NT2/D1 (cell line): ENCODE measurements around the gene AK5.

Source experiments
- DNase-seq: peaks from one replicate; pipeline ENCODE4 v3.0.0-alpha.2; 2011; ENCODE audit warnings: low read depth, low spot score
- H3K27me3 ChIP-seq: 2 replicates; pipeline ENCODE4 v1.6.0; 2011; ENCODE audit warnings: mild to moderate bottlenecking; ENCODE audit not compliant: insufficient read length, insufficient read depth
- H3K36me3 ChIP-seq: 2 replicates; pipeline ENCODE4 v1.6.1; 2011; ENCODE audit warnings: mild to moderate bottlenecking, low read length, mixed read lengths; ENCODE audit not compliant: insufficient read depth, insufficient read length
- H3K4me1 ChIP-seq: 2 replicates; pipeline ENCODE4 v1.5.1; 2011; ENCODE audit not compliant: insufficient read depth, insufficient read length
- H3K4me3 ChIP-seq: 2 replicates; pipeline ENCODE4 v1.5.1; 2011; ENCODE audit warnings: low read depth; ENCODE audit not compliant: insufficient read length
- H3K9ac ChIP-seq: 2 replicates; pipeline ENCODE4 v1.6.0; 2011; ENCODE audit warnings: low read depth; ENCODE audit not compliant: insufficient read length
- H3K9me3 ChIP-seq: 2 replicates; pipeline ENCODE4 v1.5.1; 2011; ENCODE audit warnings: mild to moderate bottlenecking, low read length; ENCODE audit not compliant: insufficient read depth
- SUZ12 ChIP-seq: IDR thresholded peaks from 2 replicates; pipeline ENCODE4 v1.6.1; 2011; ENCODE audit not compliant: insufficient read length, insufficient read depth; ENCODE audit errors: extremely low read depth
- YY1 ChIP-seq: IDR thresholded peaks from 2 replicates; pipeline ENCODE4 v1.6.1; 2011; ENCODE audit not compliant: insufficient read length, insufficient read depth
- ZNF274 ChIP-seq: IDR thresholded peaks from 2 replicates; pipeline ENCODE4 v1.6.1; 2011; ENCODE audit warnings: mild to moderate bottlenecking, low read depth, low read length

The AK5 gene

DNA sequence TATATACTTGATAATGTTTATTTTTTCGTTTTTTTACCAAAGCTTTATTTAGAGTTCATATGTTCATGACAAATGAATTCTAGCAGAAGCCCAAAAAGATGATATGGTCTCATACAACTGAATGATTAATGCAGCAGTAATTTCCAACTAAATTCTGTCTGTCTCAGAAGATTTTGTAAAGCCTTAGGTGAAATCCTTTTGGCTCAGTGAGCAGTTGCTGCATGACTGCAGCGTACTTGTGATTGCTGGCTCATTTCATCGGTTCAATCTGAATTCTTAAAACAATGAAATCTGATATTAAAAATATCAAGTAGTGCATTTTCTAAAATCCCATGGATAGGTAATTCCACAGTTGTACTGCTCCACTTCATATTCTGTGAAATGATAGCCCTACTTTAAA, 73.2 kb downstream of the AK5 start:
- DNase-seq: no peak
- no peaks in the 10 kb centered on the region for H3K36me3 ChIP-seq
- H3K4me3 ChIP-seq: no peak overlapping the region
- H3K9ac ChIP-seq: no peak overlapping the region
- no peaks in the 10 kb centered on the region for H3K4me1 ChIP-seq
- no peaks in the 10 kb centered on the region for H3K27me3 ChIP-seq
- no peaks in the 10 kb centered on the region for H3K9me3 ChIP-seq
- TF ChIP-seq SUZ12 (no peak), ZNF274 (no peak), YY1 (no peak)

DNA sequence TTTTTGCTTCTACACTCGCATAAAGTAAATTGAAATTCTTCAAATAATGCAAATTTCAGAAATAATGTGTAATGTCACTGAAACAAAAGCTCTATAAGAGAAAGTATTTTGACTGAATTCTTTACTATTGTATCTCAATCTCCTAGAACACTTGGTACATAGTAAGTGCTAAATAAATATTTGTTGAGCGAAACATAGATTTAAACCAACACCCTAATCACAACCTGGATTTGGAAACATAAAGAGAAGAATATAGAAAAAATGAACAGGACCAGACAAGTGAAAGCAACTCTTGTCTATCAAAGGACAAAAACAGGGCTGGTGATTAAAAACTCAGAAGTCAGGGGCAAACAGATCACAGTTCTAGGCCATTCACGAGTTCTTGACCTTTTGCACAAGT, 74.3 kb downstream of the AK5 start:
- TF ChIP-seq YY1 (no peak), ZNF274 (no peak), SUZ12 (no peak)
- Histone ChIP-seq H3K9ac (no peak overlapping the region), H3K27me3 (no peaks in the 10 kb centered on the region), H3K4me1 (no peaks in the 10 kb centered on the region), H3K36me3 (no peaks in the 10 kb centered on the region), H3K9me3 (no peaks in the 10 kb centered on the region), H3K4me3 (no peak overlapping the region)
- no peak for DNase-seq

DNA sequence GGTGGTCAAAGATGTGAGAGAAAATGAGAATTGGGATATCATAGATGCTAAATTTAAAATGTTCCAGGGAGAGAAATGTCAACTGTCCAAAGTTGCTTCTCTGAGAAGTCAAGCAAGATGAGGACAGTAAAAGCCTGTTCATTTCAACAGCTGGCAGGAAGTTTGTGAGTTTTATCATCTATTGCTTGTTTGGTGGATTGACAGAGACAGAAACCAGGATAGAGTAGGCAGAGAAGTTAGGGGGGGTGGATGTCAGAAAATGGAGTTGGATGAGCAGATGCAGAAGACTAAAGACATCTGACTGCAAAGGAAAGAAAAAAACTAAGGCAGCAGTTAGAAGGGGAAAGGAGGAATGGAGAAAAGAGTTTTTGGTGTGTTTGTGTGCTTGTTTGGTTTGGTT, 78.4 kb downstream of the AK5 start:
- Histone ChIP-seq H3K9me3 (no peaks in the 10 kb centered on the region), H3K27me3 (no peaks in the 10 kb centered on the region), H3K36me3 (no peaks in the 10 kb centered on the region), H3K4me1 (no peaks in the 10 kb centered on the region), H3K4me3 (no peak overlapping the region), H3K9ac (no peak overlapping the region)
- TF ChIP-seq YY1 (no peak), ZNF274 (no peak), SUZ12 (no peak)
- no peak for DNase-seq

DNA sequence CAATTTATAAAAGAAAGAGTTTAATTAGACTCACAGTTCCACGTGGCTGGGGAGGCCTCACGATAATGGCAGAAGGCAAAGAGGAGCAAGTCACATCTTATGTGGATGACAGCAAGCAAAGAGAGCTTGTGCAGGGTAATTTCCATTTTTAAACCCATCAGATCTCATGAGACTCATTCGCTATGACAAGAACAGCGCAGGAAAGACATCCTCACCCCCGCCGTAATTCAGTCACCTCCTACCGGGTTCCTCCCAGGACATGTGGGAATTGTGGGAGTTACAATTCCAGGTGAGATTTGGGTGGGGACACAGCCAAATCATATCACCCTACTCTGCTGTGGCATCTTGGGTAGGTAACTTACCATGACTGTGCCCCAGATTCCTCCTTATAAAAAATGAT, 79.8 kb downstream of the AK5 start:
- Histone ChIP-seq H3K27me3 (no peaks in the 10 kb centered on the region), H3K36me3 (no peaks in the 10 kb centered on the region), H3K4me1 (no peaks in the 10 kb centered on the region), H3K9me3 (no peaks in the 10 kb centered on the region), H3K4me3 (no peak overlapping the region), H3K9ac (no peak overlapping the region)
- TF ChIP-seq SUZ12: no peak
- no peak for TF ChIP-seq ZNF274
- no peak for TF ChIP-seq YY1
- no peak for DNase-seq

DNA sequence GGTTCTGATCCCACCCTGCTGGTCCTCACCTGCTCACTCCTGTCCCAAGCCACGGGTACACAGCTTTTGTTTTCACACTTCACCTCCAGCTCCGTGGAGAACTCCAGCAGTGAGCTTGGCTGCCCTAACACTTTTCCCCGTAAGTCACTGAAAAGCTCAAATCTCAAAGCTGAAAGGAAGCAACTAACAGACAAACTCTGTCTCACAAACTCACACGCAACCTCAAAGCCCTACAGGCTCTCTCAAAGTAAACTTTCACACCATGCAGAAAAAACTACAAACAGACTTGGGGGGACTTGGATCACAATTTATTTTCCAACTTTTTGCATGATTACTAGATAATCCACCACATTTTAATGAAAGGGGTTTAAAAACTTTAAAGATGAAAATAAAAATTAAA, 88.3 kb downstream of the AK5 start:
- no peaks in the 10 kb centered on the region for H3K27me3 ChIP-seq
- no peaks in the 10 kb centered on the region for H3K9me3 ChIP-seq
- no peak for DNase-seq
- H3K36me3 ChIP-seq: no peaks in the 10 kb centered on the region
- H3K9ac ChIP-seq: no peak overlapping the region
- H3K4me1 ChIP-seq: no peaks in the 10 kb centered on the region
- TF ChIP-seq SUZ12 (no peak), YY1 (no peak)
- H3K4me3 ChIP-seq: no peak overlapping the region

DNA sequence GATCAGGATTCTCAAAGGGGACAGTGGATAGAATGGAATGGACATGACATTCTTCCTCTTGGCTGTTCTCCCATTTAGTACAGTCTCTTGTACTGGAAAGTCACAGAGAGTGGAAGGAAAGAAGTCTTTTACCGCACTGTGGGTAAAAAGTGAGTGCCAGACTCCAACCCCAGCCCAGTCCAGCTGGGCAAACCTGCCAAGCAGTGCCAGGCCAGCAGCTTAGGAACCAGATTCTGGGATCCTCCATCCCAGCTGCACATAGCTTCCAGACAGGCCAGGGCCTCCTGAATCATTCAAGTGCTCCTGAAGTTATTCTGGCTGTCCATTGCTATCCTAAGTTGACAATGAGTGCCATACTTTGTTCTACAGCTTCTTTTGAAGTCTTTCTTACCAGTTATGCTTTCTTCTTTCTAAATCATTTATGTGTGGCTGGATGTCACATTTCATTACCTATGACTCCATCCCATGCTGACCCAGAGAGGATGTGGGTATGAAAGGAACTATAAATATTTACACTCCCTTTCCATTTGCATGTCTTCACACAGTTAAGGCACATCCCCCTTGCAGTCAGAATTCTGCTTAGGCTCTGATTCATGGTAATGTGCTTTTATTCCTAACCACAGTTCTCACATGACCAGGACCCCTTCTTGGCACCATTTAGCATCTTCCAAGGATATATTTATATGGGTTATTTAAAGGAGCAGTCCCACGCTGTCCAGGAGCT, 88.9 kb downstream of the AK5 start:
- no peaks in the 10 kb centered on the region for H3K4me1 ChIP-seq
- no peaks in the 10 kb centered on the region for H3K27me3 ChIP-seq
- DNase-seq: no peak
- H3K36me3 ChIP-seq: no peaks in the 10 kb centered on the region
- no peaks in the 10 kb centered on the region for H3K9me3 ChIP-seq
- no peak overlapping the region for H3K9ac ChIP-seq
- TF ChIP-seq YY1 (no peak), ZNF274 (no peak)
- H3K4me3 ChIP-seq: no peak overlapping the region

GRCh38 chr1:77371396-77371795, 89.6 kb downstream of the AK5 start:
- Histone ChIP-seq H3K27me3 (no peaks in the 10 kb centered on the region), H3K4me1 (no peaks in the 10 kb centered on the region), H3K9me3 (no peaks in the 10 kb centered on the region), H3K36me3 (no peaks in the 10 kb centered on the region), H3K4me3 (no peak overlapping the region), H3K9ac (no peak overlapping the region)
- no peak for TF ChIP-seq SUZ12
- DNase-seq: no peak

DNA sequence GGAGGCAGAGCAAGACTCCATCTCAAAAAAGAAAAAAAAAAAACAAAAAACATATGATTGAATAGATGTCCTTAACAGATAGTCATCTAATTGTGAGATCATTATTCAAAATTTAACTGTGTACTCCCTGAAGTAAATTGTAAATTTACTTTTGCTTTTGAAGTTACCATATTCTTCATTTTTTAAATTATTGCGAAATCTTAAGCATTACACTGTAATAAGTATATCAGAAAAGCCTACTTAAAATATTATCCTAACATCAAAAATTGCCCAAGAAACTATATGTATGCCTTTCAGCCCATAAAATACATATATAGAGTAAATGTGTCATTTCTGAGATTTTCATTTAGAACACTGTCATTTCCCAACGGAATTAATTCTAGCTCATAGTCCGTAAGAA, 91.9 kb downstream of the AK5 start:
- no peaks in the 10 kb centered on the region for H3K27me3 ChIP-seq
- H3K9ac ChIP-seq: no peak overlapping the region
- no peaks in the 10 kb centered on the region for H3K4me1 ChIP-seq
- no peak for DNase-seq
- H3K36me3 ChIP-seq: no peaks in the 10 kb centered on the region
- H3K9me3 ChIP-seq: no peaks in the 10 kb centered on the region
- TF ChIP-seq YY1: no peak
- no peak for TF ChIP-seq SUZ12
- TF ChIP-seq ZNF274: no peak
- no peak overlapping the region for H3K4me3 ChIP-seq
